Subcutaneous adipose tissue (tissue), 4 donors: Measurements from ENCODE around the gene RAPGEF2. TPM values are rescaled to one million over a fixed set of nuclear protein-coding genes. Genes with fewer than 3 reads are reported as not detected.

Source experiments
- CTCF ChIP-seq: fragments of 450-650 bp; IDR thresholded peaks from one replicate; pipeline ENCODE4 v1.5.1; 2016; ENCODE audit warnings: low read depth, mild to moderate bottlenecking, control low read depth, antibody characterized with exemption, moderate library complexity
- total RNA-seq, 4 donors: library from RNA; depleted of rRNA; stranded (reverse); fragments of >200 nt; gene quantifications; one replicate each; pipeline ENCODE4 v1.1.0, GENCODE V29; 2016

The RAPGEF2 gene
- total RNA-seq, 4 donors from 2014 or later, result 41.2 to 71.8 (median 52.5) TPM

GRCh38 chr4:159317203-159317602, 214.3 kb downstream of the RAPGEF2 start:
- no peak for TF ChIP-seq CTCF

GRCh38 chr4:159319027-159319426, 216.1 kb downstream of the RAPGEF2 start:
- no peak for TF ChIP-seq CTCF

GRCh38 chr4:159326480-159326879, 223.6 kb downstream of the RAPGEF2 start:
- no peak for TF ChIP-seq CTCF

- no peak for TF ChIP-seq CTCF
Measured at GRCh38 chr4:159328766-159329165, 225.9 kb downstream of the RAPGEF2 start.

GRCh38 chr4:159334461-159334860, 231.6 kb downstream of the RAPGEF2 start:
- no peak for TF ChIP-seq CTCF

- no peak for TF ChIP-seq CTCF
Measured at GRCh38 chr4:159337041-159337440, 234.2 kb downstream of the RAPGEF2 start.

- no peak for TF ChIP-seq CTCF
Measured at GRCh38 chr4:159341522-159341921, 238.6 kb downstream of the RAPGEF2 start.
